PC-3 (cell line): ENCODE measurements around the gene CCNDBP1. TPM values are rescaled to one million over a fixed set of nuclear protein-coding genes. Genes with fewer than 3 reads are reported as not detected.

Experiments used
- ATAC-seq: fragments of 200-7000 bp; cut with Tn5 transposase; 2 replicates; pipeline ENCODE4 v1.9.1; 2020; ENCODE audit warnings: mild to moderate bottlenecking, moderate library complexity
- BruUV-seq: library from RNA; stranded (reverse); fragments of 400-500 nt; replicated peaks from 2 replicates; lab custom pipeline; 2021; lab: Mats Ljungman, UMichigan
- CTCF ChIA-PET: fragments of 300-600 bp; sonication (Branson Sonifier 250); formaldehyde crosslinking; loops from one replicate; lab custom pipeline; 2022; ENCODE audit warnings: antibody characterized with exemption; lab: Charles Lee
- POLR2A ChIA-PET: fragments of 300-600 bp; sonication (Branson Sonifier 250); formaldehyde crosslinking; loops from one replicate; lab custom pipeline; 2022; ENCODE audit warnings: antibody characterized with exemption; ENCODE audit not compliant: unreplicated experiment; lab: Charles Lee
- DNase-seq: peaks from one replicate; pipeline ENCODE4 v3.0.0-alpha.2; 2015
- H2AFZ ChIP-seq: fragments of 300-600 bp; sonication (generic); 2 replicates; pipeline ENCODE4 v1.6.0; 2016; ENCODE audit warnings: antibody characterized with exemption, low read length
- H3F3A ChIP-seq: fragments of 300-600 bp; sonication (generic); one replicate; pipeline ENCODE4 v1.6.0; 2017; ENCODE audit warnings: antibody characterized with exemption, low read length, control low read depth, mild to moderate bottlenecking; ENCODE audit not compliant: unreplicated experiment
- H3K27ac ChIP-seq: fragments of 300-600 bp; sonication (generic); 2 replicates; pipeline ENCODE4 v1.5.1; 2016; ENCODE audit warnings: mild to moderate bottlenecking, low read length
- H3K27me3 ChIP-seq: fragments of 300-600 bp; sonication (generic); 2 replicates; pipeline ENCODE4 v1.6.1; 2016; ENCODE audit warnings: low read length, mixed read lengths
- H3K36me3 ChIP-seq: fragments of 300-600 bp; sonication (generic); 2 replicates; pipeline ENCODE4 v1.6.1; 2016; ENCODE audit warnings: low read depth, mixed run types, low read length, mixed read lengths
- H3K4me1 ChIP-seq: fragments of 300-600 bp; sonication (generic); 2 replicates; pipeline ENCODE4 v1.5.1; 2016; ENCODE audit warnings: low read length; ENCODE audit not compliant: insufficient read depth
- H3K4me2 ChIP-seq: fragments of 300-600 bp; sonication (generic); 2 replicates; pipeline ENCODE4 v1.6.0; 2016; ENCODE audit warnings: low read length
- H3K4me3 ChIP-seq: fragments of 300-600 bp; sonication (generic); 2 replicates; pipeline ENCODE4 v1.5.1; 2016; ENCODE audit warnings: mild to moderate bottlenecking, low read length, mixed read lengths
- H3K79me2 ChIP-seq: fragments of 300-600 bp; sonication (generic); 2 replicates; pipeline ENCODE4 v1.6.1; 2017; ENCODE audit warnings: low read length, mixed read lengths
- H3K9ac ChIP-seq: fragments of 300-600 bp; sonication (generic); 2 replicates; pipeline ENCODE4 v1.6.0; 2016; ENCODE audit warnings: mild to moderate bottlenecking, low read length
- H3K9me2 ChIP-seq: fragments of 300-600 bp; sonication (generic); replicated peaks from 2 replicates; pipeline ENCODE4 v1.6.1; 2016; ENCODE audit warnings: mixed run types, low read length, mixed read lengths
- H3K9me3 ChIP-seq: fragments of 300-600 bp; sonication (generic); 2 replicates; pipeline ENCODE4 v1.6.1; 2016; ENCODE audit warnings: low read length, mixed read lengths
- H4K20me1 ChIP-seq: fragments of 300-600 bp; sonication (generic); 2 replicates; pipeline ENCODE4 v1.6.1; 2016; ENCODE audit warnings: low read length, mixed read lengths
- EZH2 ChIP-seq: fragments of 300-600 bp; sonication (generic); IDR thresholded peaks from one replicate; pipeline ENCODE4 v1.6.1; 2017; ENCODE audit warnings: antibody characterized with exemption, mild to moderate bottlenecking, low read length; ENCODE audit not compliant: unreplicated experiment
- EZH2phosphoT487 ChIP-seq: fragments of 300-600 bp; sonication (generic); IDR thresholded peaks from 2 replicates; pipeline ENCODE4 v1.6.1; 2018; ENCODE audit warnings: mild to moderate bottlenecking, antibody characterized with exemption, low read length, borderline replicate concordance
- intact Hi-C: fragments of 100-400 bp; cut with micrococcal nuclease; formaldehyde crosslinking; loops from 2 replicates; pipeline ENCODE4 v1.9.0; 2023
- total RNA-seq: library from RNA; depleted of rRNA; stranded (reverse); fragments of >200 nt; gene quantifications from 2 replicates; pipeline ENCODE4 v1.2.3, GENCODE V29; 2014
- TF ChIP-seq, protein P1 (sequence below): fragments of 300-600 bp; sonication (generic); conservative IDR thresholded peaks from 2 replicates; pipeline ENCODE4 v1.5.1; 2017; ENCODE audit warnings: antibody characterized with exemption, low read depth, mild to moderate bottlenecking, low read length

The CCNDBP1 gene
- total RNA-seq, 1 experiment from 2014 or later, result 34.3 TPM

DNA sequence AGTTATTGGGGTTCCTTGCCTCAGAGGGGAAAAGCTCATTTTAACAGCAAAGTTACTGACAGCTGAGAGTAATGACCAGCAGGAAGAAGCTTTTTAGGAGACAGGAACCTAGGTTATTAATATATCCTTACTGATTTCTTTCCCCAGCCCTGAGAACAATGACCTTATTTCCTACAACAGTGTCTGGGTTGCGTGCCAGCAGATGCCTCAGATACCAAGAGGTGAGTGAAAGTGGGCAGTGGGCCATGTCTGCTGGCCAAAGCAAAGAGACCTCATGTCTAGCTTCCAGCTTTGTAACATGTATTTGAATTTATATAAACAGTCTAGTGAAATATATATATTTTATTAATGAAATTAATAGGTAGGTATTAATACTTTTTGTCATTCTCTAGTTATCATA lies 5.0 kb downstream of the CCNDBP1 start:
- Histone ChIP-seq H2AFZ (no peak overlapping the region), H3K4me2 (no peak overlapping the region), H3K27ac (no peak overlapping the region), H3K9ac (no peak overlapping the region), H3K9me2 (no peaks in the 10 kb centered on the region), H3K4me3 (no peak overlapping the region), H3K9me3 (no peaks in the 10 kb centered on the region), H3K36me3 (peaks cover 20% of the 10 kb centered on the region; the same call in 1 of the 2 replicates), H3F3A (no peaks in the 10 kb centered on the region), H3K4me1 (peaks cover 7% of the 10 kb centered on the region; the same call in 1 of the 2 replicates), H4K20me1 (no peaks in the 10 kb centered on the region), H3K27me3 (no peaks in the 10 kb centered on the region), H3K79me2 (peaks cover 6% of the 10 kb centered on the region; the same call in 1 of the 2 replicates)
- intact Hi-C loops, result no loop called here
- DNase-seq, result no peak
- CTCF ChIA-PET, result no interaction called here
- BruUV-seq, result no TSS peak
- TF ChIP-seq, protein P1, sequence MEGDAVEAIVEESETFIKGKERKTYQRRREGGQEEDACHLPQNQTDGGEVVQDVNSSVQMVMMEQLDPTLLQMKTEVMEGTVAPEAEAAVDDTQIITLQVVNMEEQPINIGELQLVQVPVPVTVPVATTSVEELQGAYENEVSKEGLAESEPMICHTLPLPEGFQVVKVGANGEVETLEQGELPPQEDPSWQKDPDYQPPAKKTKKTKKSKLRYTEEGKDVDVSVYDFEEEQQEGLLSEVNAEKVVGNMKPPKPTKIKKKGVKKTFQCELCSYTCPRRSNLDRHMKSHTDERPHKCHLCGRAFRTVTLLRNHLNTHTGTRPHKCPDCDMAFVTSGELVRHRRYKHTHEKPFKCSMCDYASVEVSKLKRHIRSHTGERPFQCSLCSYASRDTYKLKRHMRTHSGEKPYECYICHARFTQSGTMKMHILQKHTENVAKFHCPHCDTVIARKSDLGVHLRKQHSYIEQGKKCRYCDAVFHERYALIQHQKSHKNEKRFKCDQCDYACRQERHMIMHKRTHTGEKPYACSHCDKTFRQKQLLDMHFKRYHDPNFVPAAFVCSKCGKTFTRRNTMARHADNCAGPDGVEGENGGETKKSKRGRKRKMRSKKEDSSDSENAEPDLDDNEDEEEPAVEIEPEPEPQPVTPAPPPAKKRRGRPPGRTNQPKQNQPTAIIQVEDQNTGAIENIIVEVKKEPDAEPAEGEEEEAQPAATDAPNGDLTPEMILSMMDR, result no peak
- TF ChIP-seq EZH2 (no peak), EZH2phosphoT487 (no peak)
- no peak for ATAC-seq
- POLR2A ChIA-PET, result interaction anchor here (0.6 kb wide), 1 partner anchor 83 kb away, joined by 5 read pairs; no protein-coding TSS in a partner anchor

DNA sequence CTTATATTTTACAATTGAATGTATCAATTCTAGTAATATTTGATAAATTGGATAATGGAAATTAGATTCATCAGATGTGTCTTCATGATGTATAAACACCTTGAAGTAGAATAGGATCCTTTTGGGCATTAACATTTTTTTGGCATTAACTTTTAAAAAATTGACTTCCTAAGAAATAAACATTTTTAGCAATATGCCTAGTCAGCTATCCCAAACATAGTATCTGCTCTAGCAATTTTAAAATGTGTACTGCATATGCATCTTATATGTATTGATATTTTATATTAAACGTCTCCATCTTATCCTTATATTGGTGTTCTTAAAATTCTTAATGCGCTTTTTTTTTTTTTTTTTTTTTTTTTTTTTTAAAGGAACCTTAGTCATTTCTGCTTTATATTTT lies 8.5 kb downstream of the CCNDBP1 start:
- Histone ChIP-seq H3K79me2 (no peaks in the 10 kb centered on the region), H2AFZ (no peak overlapping the region), H3K4me1 (no peaks in the 10 kb centered on the region), H3K27ac (no peak overlapping the region), H3K4me2 (no peak overlapping the region), H3K9ac (no peak overlapping the region), H3F3A (no peaks in the 10 kb centered on the region), H3K9me2 (no peaks in the 10 kb centered on the region), H3K4me3 (no peak overlapping the region), H3K36me3 (peaks cover 22% of the 10 kb centered on the region), H3K9me3 (no peaks in the 10 kb centered on the region), H4K20me1 (no peaks in the 10 kb centered on the region), H3K27me3 (no peaks in the 10 kb centered on the region)
- intact Hi-C loops, result no loop called here
- ATAC-seq (no peak), DNase-seq (no peak)
- ChIA-PET CTCF (interaction anchor here (0.6 kb wide), 1 partner anchor 32 kb away, joined by 3 read pairs; no protein-coding TSS in a partner anchor), POLR2A (no interaction called here)
- no peak for TF ChIP-seq EZH2phosphoT487
- TF ChIP-seq, protein P1, result no peak
- TF ChIP-seq EZH2, result no peak
- no TSS peak for BruUV-seq

DNA sequence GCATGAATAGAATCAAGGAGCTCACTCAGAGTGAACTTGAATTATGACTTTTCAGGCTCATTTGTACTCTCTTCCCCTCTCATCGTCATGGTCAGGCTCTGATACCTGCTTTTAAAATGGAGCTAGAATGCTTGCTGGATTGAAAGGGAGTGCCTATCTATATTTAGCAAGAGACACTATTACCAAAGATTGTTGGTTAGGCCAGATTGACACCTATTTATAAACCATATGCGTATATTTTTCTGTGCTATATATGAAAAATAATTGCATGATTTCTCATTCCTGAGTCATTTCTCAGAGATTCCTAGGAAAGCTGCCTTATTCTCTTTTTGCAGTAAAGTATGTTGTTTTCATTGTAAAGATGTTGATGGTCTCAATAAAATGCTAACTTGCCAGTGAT lies 9.6 kb downstream of the CCNDBP1 start:
- no peak overlapping the region for H3K4me3 ChIP-seq
- H2AFZ ChIP-seq, result no peak overlapping the region
- peaks cover 22% of the 10 kb centered on the region for H3K36me3 ChIP-seq
- TF ChIP-seq, protein P1, result no peak
- ChIA-PET POLR2A (no interaction called here), CTCF (no interaction called here)
- no peaks in the 10 kb centered on the region for H3K9me2 ChIP-seq
- DNase-seq (no peak), ATAC-seq (no peak)
- H3K27me3 ChIP-seq, result no peaks in the 10 kb centered on the region
- intact Hi-C loops, result no loop called here
- H3K27ac ChIP-seq, result no peak overlapping the region
- H3K79me2 ChIP-seq, result no peaks in the 10 kb centered on the region
- no peaks in the 10 kb centered on the region for H3K4me1 ChIP-seq
- no peaks in the 10 kb centered on the region for H4K20me1 ChIP-seq
- H3K9me3 ChIP-seq, result no peaks in the 10 kb centered on the region
- no peak overlapping the region for H3K4me2 ChIP-seq
- no TSS peak for BruUV-seq
- no peak overlapping the region for H3K9ac ChIP-seq
- H3F3A ChIP-seq, result no peaks in the 10 kb centered on the region
